SK-N-SH treated with all-trans-retinoic acid at 6 μM for 48 hours (cell line): ENCODE results near the gene KCNH4.

Experiments
- ATAC-seq: fragments of 200-7000 bp; cut with Tn5 transposase; 3 replicates; pipeline ENCODE4 v1.9.1; 2020; ENCODE audit warnings: mild to moderate bottlenecking, moderate library complexity
- ARNTL ChIP-seq: fragments of 450-650 bp; formaldehyde crosslinking; IDR thresholded peaks from 2 replicates; pipeline ENCODE4 v1.5.0; 2020; ENCODE audit warnings: low read depth, mild to moderate bottlenecking, moderate library complexity, borderline replicate concordance
- CSDC2 ChIP-seq: fragments of 250-450 bp; sonication (Bioruptor Pico); IDR thresholded peaks from 2 replicates; pipeline ENCODE4 v1.5.0; 2020; ENCODE audit warnings: mild to moderate bottlenecking, moderate library complexity
- ESRRG ChIP-seq: fragments of 250-450 bp; sonication (Bioruptor Pico); IDR thresholded peaks from 2 replicates; pipeline ENCODE4 v1.6.1; 2021; ENCODE audit warnings: mild to moderate bottlenecking
- OSR1 ChIP-seq: fragments of 250-450 bp; sonication (Bioruptor Pico); IDR thresholded peaks from 2 replicates; pipeline ENCODE4 v1.8.0; 2022; ENCODE audit warnings: moderate library complexity, mild to moderate bottlenecking, inconsistent platforms
- PPARA ChIP-seq: fragments of 250-450 bp; sonication (Bioruptor Pico); IDR thresholded peaks from 2 replicates; pipeline ENCODE4 v1.5.0; 2020; ENCODE audit warnings: mild to moderate bottlenecking, borderline replicate concordance
- SNAI2 ChIP-seq: fragments of 250-450 bp; sonication (Bioruptor Pico); IDR thresholded peaks from 2 replicates; pipeline ENCODE4 v1.5.0; 2020; ENCODE audit warnings: mild to moderate bottlenecking, moderate library complexity
- TCF4 ChIP-seq: fragments of 250-450 bp; sonication (Bioruptor Pico); IDR thresholded peaks from 2 replicates; pipeline ENCODE4 v1.8.0; 2021; ENCODE audit warnings: mild to moderate bottlenecking, moderate library complexity, borderline replicate concordance
- TOX ChIP-seq: fragments of 250-450 bp; sonication (Bioruptor Pico); IDR thresholded peaks from 2 replicates; pipeline ENCODE4 v1.8.0; 2021; ENCODE audit warnings: mild to moderate bottlenecking, moderate library complexity, borderline replicate concordance
- ZC3H10 ChIP-seq: fragments of 250-450 bp; sonication (Bioruptor Pico); IDR thresholded peaks from 2 replicates; pipeline ENCODE4 v1.5.1; 2021; ENCODE audit warnings: mild to moderate bottlenecking, moderate library complexity
- ZFP3 ChIP-seq: fragments of 250-450 bp; sonication (Bioruptor Pico); IDR thresholded peaks from 2 replicates; pipeline ENCODE4 v1.5.0; 2020; ENCODE audit warnings: mild to moderate bottlenecking, moderate library complexity
- ZNF565 ChIP-seq: fragments of 450-650 bp; formaldehyde crosslinking; conservative IDR thresholded peaks from 2 replicates; pipeline ENCODE4 v1.5.0; 2020; ENCODE audit warnings: low read depth, mild to moderate bottlenecking, moderate library complexity
- ZNF70 ChIP-seq: fragments of 450-650 bp; formaldehyde crosslinking; IDR thresholded peaks from 2 replicates; pipeline ENCODE4 v1.5.0; 2020; ENCODE audit warnings: mild to moderate bottlenecking, moderate library complexity
- TF ChIP-seq, protein P1 (sequence below): fragments of 250-450 bp; sonication (Bioruptor Pico); IDR thresholded peaks from 2 replicates; pipeline ENCODE4 v1.8.0; 2020; ENCODE audit warnings: mild to moderate bottlenecking, moderate library complexity, borderline replicate concordance
- TF ChIP-seq, protein P2 (sequence below): fragments of 250-450 bp; sonication (Bioruptor Pico); IDR thresholded peaks from 2 replicates; pipeline ENCODE4 v1.5.1; 2021; ENCODE audit warnings: mild to moderate bottlenecking, moderate library complexity
- TF ChIP-seq, protein P3 (sequence below): fragments of 250-450 bp; sonication (Bioruptor Pico); IDR thresholded peaks from 2 replicates; pipeline ENCODE4 v1.5.1; 2020; ENCODE audit warnings: low read depth, mild to moderate bottlenecking, moderate library complexity
- TF ChIP-seq, protein P4 (sequence below): fragments of 250-450 bp; sonication (Bioruptor Pico); IDR thresholded peaks from 2 replicates; pipeline ENCODE4 v1.8.0; 2021; ENCODE audit warnings: low read depth, mild to moderate bottlenecking, moderate library complexity, borderline replicate concordance

The KCNH4 gene

DNA sequence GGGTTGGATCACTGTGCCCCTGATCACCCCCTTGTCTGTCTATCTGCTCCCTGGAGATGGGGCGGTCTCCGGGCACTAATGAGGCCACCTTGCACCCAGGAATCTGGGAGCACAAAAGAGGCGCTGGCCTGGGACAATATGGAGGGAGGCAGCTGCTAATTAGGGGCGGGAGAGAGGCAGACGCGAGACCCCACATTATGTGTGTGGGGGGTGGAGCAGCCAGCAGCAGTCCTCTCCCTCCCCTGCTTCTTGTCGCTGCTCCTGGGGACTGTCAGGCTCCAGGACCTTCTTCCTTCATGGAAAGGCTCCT lies 4.6 kb upstream of the KCNH4 start:
- TF ChIP-seq TCF4 (CRISPR knock-in tag) (no peak), ZC3H10 (CRISPR knock-in tag) (no peak), ESRRG (CRISPR knock-in tag) (no peak), PPARA (CRISPR knock-in tag) (no peak), TOX (CRISPR knock-in tag) (no peak), SNAI2 (CRISPR knock-in tag) (no peak), ZFP3 (CRISPR knock-in tag) (no peak), ZNF565 (CRISPR knock-in tag) (no peak)
- TF ChIP-seq, protein P1, sequence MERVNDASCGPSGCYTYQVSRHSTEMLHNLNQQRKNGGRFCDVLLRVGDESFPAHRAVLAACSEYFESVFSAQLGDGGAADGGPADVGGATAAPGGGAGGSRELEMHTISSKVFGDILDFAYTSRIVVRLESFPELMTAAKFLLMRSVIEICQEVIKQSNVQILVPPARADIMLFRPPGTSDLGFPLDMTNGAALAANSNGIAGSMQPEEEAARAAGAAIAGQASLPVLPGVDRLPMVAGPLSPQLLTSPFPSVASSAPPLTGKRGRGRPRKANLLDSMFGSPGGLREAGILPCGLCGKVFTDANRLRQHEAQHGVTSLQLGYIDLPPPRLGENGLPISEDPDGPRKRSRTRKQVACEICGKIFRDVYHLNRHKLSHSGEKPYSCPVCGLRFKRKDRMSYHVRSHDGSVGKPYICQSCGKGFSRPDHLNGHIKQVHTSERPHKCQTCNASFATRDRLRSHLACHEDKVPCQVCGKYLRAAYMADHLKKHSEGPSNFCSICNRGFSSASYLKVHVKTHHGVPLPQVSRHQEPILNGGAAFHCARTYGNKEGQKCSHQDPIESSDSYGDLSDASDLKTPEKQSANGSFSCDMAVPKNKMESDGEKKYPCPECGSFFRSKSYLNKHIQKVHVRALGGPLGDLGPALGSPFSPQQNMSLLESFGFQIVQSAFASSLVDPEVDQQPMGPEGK (CRISPR knock-in tag), result no peak
- TF ChIP-seq, protein P2, sequence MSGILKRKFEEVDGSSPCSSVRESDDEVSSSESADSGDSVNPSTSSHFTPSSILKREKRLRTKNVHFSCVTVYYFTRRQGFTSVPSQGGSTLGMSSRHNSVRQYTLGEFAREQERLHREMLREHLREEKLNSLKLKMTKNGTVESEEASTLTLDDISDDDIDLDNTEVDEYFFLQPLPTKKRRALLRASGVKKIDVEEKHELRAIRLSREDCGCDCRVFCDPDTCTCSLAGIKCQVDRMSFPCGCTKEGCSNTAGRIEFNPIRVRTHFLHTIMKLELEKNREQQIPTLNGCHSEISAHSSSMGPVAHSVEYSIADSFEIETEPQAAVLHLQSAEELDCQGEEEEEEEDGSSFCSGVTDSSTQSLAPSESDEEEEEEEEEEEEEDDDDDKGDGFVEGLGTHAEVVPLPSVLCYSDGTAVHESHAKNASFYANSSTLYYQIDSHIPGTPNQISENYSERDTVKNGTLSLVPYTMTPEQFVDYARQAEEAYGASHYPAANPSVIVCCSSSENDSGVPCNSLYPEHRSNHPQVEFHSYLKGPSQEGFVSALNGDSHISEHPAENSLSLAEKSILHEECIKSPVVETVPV, result no peak
- no peak for ATAC-seq

DNA sequence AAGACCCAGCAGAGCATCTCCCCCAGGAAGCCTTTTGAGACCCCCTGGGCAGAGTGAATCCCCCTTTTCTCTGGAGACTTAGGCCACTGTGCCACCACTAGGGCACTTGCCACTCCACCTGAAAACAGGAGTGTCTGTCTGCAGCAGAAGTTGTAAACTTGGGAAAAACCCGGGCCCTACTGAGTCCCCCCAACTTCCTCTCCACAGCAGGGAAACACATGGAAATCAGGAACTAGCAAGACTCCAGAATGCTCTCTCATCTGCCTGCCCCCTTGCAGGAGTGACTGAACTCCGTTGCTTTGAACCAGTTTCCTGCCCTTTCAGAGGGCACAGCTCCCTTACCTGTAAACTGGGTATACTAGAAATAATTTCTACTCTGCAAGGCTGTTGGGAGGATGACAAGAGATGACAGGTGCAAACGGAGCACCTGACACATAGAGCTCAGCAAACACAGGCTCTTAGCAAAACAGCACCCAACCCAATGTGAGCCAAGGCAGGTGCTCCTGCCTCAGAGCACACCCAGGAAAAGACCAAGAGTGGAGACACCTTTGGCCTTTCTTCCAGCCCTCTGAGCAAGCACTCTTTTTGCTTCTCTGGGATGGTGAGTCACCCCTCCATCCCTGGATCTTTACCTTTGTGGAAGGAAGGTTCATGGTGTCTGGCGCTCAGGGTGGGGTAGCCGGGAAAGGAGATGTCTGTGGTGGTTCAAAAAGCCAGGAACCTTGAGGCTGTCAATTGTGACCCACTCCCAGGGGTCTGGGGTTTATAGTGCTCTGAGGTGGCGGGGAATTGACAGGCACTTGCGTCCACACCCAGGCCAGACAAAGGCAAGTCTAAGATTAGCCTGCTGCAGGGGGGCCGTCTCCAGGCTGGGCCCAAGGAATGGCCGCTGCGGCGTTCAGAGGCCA lies 4.0 kb upstream of the KCNH4 start, which contains the start of gene HCRT:
Gene HCRT, minus strand, starts transcription at position 740 of the 908 bp plus-strand sequence. Its CDS starts 87 bp downstream, at position 653.
- no peak for ATAC-seq
- TF ChIP-seq ESRRG (CRISPR knock-in tag), result no peak
- TF ChIP-seq OSR1 (CRISPR knock-in tag), result no peak

DNA sequence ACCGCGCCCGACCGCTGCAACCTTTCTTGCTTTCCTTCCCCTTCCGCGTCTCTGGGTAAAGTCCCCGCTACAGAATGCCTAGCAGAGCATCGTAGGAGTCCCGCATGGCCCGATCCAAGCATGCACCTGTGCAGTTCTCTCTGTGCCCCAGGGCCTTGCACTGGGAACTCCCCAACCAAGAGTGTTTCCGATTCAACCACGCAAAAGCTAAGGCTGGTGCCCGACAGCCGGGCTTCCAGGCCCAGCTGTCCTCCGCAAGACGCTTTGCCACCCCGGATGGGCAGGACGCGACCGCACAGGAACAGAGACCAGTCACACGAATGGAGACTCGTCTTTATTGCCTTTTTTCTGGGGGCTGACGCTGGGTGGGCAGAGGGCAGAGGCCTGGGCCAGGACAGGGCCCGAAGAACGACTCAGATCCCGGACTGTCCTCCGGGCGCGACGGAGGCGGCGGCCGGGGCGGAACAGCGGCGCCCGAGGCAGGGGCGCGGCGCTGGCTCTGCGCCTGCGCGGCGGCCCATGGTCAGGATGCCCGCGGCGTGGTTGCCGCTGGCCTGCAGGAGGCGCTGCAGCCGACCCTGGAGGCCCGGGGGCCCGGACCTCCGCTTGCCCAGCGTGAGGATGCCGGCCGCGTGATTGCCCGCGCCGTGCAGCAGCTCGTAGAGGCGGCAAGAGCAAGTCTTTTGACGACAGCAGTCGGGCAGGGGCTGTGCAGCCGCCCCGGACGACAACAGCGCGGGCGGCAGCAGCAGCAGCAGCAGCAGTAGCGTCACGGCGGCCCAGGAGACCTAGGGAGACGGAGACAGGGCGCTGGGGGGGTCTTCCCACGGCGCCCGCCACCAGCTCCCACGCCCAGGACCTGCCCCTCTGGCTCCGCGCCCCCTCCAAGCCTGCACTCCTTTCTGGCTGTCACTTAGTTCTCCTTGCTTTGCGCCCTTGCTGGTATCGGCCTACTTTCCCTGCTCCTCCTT lies 3.1 kb upstream of the KCNH4 start:
- TF ChIP-seq, protein P3, sequence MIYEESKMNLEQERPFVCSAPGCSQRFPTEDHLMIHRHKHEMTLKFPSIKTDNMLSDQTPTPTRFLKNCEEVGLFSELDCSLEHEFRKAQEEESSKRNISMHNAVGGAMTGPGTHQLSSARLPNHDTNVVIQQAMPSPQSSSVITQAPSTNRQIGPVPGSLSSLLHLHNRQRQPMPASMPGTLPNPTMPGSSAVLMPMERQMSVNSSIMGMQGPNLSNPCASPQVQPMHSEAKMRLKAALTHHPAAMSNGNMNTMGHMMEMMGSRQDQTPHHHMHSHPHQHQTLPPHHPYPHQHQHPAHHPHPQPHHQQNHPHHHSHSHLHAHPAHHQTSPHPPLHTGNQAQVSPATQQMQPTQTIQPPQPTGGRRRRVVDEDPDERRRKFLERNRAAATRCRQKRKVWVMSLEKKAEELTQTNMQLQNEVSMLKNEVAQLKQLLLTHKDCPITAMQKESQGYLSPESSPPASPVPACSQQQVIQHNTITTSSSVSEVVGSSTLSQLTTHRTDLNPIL (CRISPR knock-in tag), result no peak
- TF ChIP-seq ZC3H10 (CRISPR knock-in tag), result no peak
- TF ChIP-seq TOX (CRISPR knock-in tag), result no peak
- TF ChIP-seq ESRRG (CRISPR knock-in tag), result no peak
- TF ChIP-seq, protein P4, sequence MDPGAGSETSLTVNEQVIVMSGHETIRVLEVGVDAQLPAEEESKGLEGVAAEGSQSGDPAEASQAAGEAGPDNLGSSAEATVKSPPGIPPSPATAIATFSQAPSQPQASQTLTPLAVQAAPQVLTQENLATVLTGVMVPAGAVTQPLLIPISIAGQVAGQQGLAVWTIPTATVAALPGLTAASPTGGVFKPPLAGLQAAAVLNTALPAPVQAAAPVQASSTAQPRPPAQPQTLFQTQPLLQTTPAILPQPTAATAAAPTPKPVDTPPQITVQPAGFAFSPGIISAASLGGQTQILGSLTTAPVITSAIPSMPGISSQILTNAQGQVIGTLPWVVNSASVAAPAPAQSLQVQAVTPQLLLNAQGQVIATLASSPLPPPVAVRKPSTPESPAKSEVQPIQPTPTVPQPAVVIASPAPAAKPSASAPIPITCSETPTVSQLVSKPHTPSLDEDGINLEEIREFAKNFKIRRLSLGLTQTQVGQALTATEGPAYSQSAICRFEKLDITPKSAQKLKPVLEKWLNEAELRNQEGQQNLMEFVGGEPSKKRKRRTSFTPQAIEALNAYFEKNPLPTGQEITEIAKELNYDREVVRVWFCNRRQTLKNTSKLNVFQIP (CRISPR knock-in tag), result no peak
- no peak for TF ChIP-seq CSDC2 (CRISPR knock-in tag)
- peak; percentile 75 for ATAC-seq

DNA sequence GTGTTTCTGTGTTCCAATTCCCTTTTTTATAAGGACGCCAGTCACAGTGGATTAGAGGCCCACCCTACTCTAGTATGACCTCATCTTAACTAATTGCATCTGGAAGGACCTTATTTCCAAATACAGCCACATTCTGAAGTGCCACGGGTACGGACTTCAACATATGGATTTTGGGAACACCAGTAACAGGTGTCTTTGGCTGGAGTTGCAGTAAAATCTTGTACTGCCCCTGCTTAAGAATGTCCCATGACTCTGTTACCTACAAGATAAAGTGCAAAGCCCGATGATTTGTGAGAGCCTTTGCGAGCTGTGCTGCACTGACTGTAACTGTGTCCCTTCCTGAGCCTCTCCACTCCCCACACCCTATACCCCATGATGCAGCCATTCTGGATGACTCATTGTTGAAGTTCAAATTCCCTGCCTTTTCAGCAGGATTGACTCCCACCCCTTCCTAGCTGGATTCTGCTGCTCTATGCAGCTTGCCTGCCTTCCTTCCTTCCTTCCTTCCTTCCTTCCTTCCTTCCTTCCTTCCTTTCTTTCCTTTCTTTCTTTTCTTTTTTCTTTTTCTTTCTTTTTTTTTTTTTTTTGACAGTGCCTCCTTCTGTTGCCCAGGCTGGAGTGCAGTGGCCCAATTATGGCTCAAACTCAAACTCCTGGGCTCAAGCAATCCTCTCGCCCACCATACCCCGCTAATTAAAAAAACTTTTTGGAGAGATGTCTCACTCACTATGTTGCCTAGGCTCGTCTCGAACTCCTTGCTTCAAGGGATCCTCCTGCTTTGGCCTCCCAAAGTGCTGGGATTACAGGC lies 2.2 kb upstream of the KCNH4 start:
- ATAC-seq, result peak; percentile 41
- TF ChIP-seq ARNTL, result no peak
- TF ChIP-seq ZNF565 (CRISPR knock-in tag), result no peak
- TF ChIP-seq SNAI2 (CRISPR knock-in tag), result no peak
- TF ChIP-seq ZNF70 (CRISPR knock-in tag), result peak; percentile 90
- TF ChIP-seq TCF4 (CRISPR knock-in tag), result no peak
